Transverse colon (tissue), 4 donors: ENCODE results near the gene C16orf95. TPM values are rescaled to one million over a fixed set of nuclear protein-coding genes. Genes with fewer than 3 reads are reported as not detected.

Experiments used
- DNase-seq: peaks from one replicate; pipeline ENCODE4 v3.0.0-alpha.2; 2019
- H3K27ac ChIP-seq, 4 donors: fragments of 200-600 bp; sonication (generic); 2 replicates each; pipeline ENCODE4 v1.5.1; 2016 to 2018; ENCODE audit warnings: inconsistent platforms in 4 of 4
- H3K27me3 ChIP-seq: fragments of 200-600 bp; sonication (generic); 2 replicates; pipeline ENCODE4 v1.5.1; 2017; ENCODE audit warnings: inconsistent platforms
- H3K36me3 ChIP-seq, 4 donors: fragments of 200-600 bp; sonication (generic); 2 replicates each; pipeline ENCODE4 v1.5.1; 2017 to 2019; ENCODE audit warnings: inconsistent platforms in 4 of 4
- H3K4me1 ChIP-seq, 4 donors: fragments of 200-600 bp; sonication (generic); 2 replicates each; pipeline ENCODE4 v1.5.1; 2017 to 2020; ENCODE audit warnings: inconsistent platforms in 4 of 4
- H3K4me3 ChIP-seq, 4 donors: fragments of 200-600 bp; sonication (generic); 1 replicate in 1 of 4; 2 replicates in 3 of 4; pipeline versions ENCODE4 v1.5.1 to v1.6.1; 2017 to 2019; ENCODE audit warnings: inconsistent platforms in 4 of 4
- H3K9me3 ChIP-seq, 2 donors: fragments of 200-600 bp; sonication (generic); 2 replicates each; pipeline ENCODE4 v1.5.1; 2017 to 2019; ENCODE audit warnings: inconsistent platforms in 2 of 2
- EP300 ChIP-seq: sonication (generic); formaldehyde crosslinking; IDR thresholded peaks from one replicate; pipeline ENCODE4 v1.6.1; 2017; ENCODE audit warnings: antibody characterized with exemption, low read depth
- POLR2A ChIP-seq: fragments of 450-650 bp; IDR thresholded peaks from one replicate; pipeline ENCODE4 v1.6.1; 2016; ENCODE audit warnings: antibody characterized with exemption, mild to moderate bottlenecking, moderate library complexity
- POLR2AphosphoS5 ChIP-seq, 3 donors: sonication (generic); formaldehyde crosslinking; IDR thresholded peaks; one replicate each; pipeline ENCODE4 v1.6.1; 2016; ENCODE audit warnings: antibody characterized with exemption in 3 of 3
- WGBS, 2 donors: methylation state at CpG; one replicate each; pipeline ENCODE4 v1.1.5; 2018; ENCODE audit warnings: low coverage in 1 of 2; 5-methylcytosine and 5-hydroxymethylcytosine counted together
- in situ Hi-C, 4 donors: fragments of 200-750 bp; cut with MboI; loops; one replicate each; pipeline versions ENCODE4 v1.15.0 to v1.15.1; 2017; ENCODE audit warnings: low sequenced_read_pairs in 3 of 4, low pct_ligation_motif_present in 1 of 4, low pct_unique_long_range_greater_than_20kb in 1 of 4
- intact Hi-C: fragments of 100-400 bp; cut with DNase I; formaldehyde crosslinking; loops from one replicate; pipeline ENCODE4 v1.15.1; 2023; ENCODE audit warnings: low total_unique reads
- total RNA-seq, 4 donors: library from RNA; depleted of rRNA; stranded (reverse); fragments of >200 nt; gene quantifications; one replicate each; pipeline ENCODE4 v1.1.0, GENCODE V29; 2016
- TF ChIP-seq, protein P1 (sequence below), 5 experiments: fragments of 200-600 bp in 3 of 5; fragments of 450-650 bp in 2 of 5; sonication (generic) in 3 of 5; IDR thresholded peaks; 1 replicate in 2 of 5; 2 replicates in 3 of 5; pipeline ENCODE4 v1.5.1; 2016 to 2017; ENCODE audit warnings: antibody characterized with exemption in 5 of 5, inconsistent platforms in 3 of 5, mild to moderate bottlenecking in 2 of 5, moderate library complexity in 1 of 5

Gene C16orf95
- total RNA-seq, 4 donors from 2014 or later, result 1.1 to 2.3 TPM; not detected in 2

DNA sequence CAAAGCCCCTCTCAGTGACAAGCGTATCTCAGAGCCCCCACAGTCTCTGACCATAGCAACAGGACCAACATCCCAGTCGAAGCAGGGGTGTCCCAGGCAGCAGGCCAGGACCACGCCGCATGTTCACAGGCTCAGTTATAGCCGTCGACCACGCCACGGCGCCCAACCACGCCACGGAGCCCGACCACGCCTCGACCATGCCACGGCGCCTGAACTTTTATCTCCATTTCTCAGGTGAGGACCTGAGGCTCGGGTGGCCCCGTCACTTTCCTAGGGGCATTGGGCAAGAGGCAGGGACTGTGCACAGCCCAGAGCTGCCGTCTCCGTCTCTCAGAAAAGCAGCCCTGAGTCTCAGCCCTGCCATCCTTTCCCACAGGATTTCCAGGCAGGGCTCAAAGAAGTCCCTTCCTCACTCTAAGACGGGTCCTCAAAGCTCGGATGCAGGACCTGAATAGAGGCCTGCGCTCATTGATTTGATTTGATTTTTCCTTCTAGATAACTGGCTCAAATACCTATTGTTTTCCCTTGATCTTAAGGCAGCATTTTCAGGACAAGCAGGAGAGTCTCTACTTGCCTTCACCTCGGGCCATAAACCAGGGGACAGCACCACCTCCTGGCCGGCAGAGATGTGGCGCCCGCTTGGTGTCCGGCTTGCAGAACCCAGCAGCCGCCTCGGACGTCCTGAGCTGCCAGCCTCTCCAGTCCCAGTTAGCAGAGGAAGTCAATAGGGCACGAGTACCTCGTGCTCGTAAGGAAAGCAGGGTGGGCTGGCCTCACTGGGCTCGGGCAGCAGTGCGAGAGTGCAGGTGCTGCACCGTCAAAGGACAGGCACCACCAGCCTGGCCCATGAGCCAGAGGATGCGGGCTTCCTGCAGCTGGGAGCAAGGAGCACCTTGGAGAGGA is 38.8 kb downstream of the C16orf95 start:
- Histone ChIP-seq H3K4me3 (no peak overlapping the region), H3K27me3 (peaks cover 10% of the 10 kb centered on the region), H3K27ac (no peak overlapping the region), H3K4me1 (peaks cover 0 to 14% (median 7%) of the 10 kb centered on the region in 4 donors), H3K9me3 (no peaks in the 10 kb centered on the region), H3K36me3 (no peaks in the 10 kb centered on the region)
- peak; percentile 75 for DNase-seq
- intact Hi-C loops, result loop anchor here (2.0 to 5.0 kb wide), 2 partner anchors 76 to 716 kb away; no protein-coding TSS in a partner anchor
- no peak for TF ChIP-seq POLR2AphosphoS5 (IDR thresholded peaks at IDR 0.05)
- TF ChIP-seq, protein P1, sequence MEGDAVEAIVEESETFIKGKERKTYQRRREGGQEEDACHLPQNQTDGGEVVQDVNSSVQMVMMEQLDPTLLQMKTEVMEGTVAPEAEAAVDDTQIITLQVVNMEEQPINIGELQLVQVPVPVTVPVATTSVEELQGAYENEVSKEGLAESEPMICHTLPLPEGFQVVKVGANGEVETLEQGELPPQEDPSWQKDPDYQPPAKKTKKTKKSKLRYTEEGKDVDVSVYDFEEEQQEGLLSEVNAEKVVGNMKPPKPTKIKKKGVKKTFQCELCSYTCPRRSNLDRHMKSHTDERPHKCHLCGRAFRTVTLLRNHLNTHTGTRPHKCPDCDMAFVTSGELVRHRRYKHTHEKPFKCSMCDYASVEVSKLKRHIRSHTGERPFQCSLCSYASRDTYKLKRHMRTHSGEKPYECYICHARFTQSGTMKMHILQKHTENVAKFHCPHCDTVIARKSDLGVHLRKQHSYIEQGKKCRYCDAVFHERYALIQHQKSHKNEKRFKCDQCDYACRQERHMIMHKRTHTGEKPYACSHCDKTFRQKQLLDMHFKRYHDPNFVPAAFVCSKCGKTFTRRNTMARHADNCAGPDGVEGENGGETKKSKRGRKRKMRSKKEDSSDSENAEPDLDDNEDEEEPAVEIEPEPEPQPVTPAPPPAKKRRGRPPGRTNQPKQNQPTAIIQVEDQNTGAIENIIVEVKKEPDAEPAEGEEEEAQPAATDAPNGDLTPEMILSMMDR (IDR thresholded peaks at IDR 0.05), result peak; percentile 80 to 87 (median 82)
- in situ Hi-C loops, result loop anchor here (10.0 to 25.0 kb wide), 5 partner anchors 91 to 716 kb away; partner anchors contain the start of genes FOXC2 (in 3 of the 4) and MTHFSD (in 1 of the 4)
- 55% methylated on average over 31 of the region's 38 CpGs; no CpG with 5 or more reads in 1 of the 2 donors for WGBS, 2 donors

DNA sequence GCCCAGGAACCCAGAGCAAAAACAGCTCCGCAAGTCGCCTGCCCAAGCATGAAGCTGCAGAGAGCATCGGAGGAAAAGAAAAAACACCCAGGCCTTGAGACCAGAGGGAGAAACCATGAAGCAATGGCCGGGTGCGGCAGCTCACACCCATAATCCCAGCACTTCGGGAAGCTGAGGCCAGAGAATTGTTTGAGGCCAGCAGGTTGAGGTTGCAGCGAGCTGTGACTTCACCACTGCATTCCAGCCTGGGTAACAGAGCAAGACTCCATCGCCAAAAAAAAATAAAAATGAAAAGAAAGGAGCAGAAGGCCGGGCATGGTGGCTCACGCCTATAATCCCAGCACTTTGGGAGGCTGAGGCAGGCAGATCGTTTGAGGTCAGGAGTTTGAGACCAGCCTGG is 40.3 kb downstream of the C16orf95 start:
- Histone ChIP-seq H3K4me1 (peaks cover 0 to 14% (median 7%) of the 10 kb centered on the region in 4 donors), H3K27me3 (peaks cover 10% of the 10 kb centered on the region), H3K9me3 (no peaks in the 10 kb centered on the region), H3K4me3 (no peak overlapping the region), H3K36me3 (no peaks in the 10 kb centered on the region), H3K27ac (no peak overlapping the region)
- WGBS, 2 donors, result 83 to 87% methylated on average over 7 to 11 of the region's 11 CpGs
- in situ Hi-C loops, result loop anchor here (10.0 to 25.0 kb wide), 5 partner anchors 90 to 715 kb away; partner anchors contain the start of genes FOXC2 (in 3 of the 4) and MTHFSD (in 1 of the 4)
- no peak for DNase-seq
- intact Hi-C loops, result loop anchor here (5.0 kb wide), 1 partner anchor 715 kb away; no protein-coding TSS in a partner anchor
- TF ChIP-seq, protein P1 (IDR thresholded peaks at IDR 0.05), result no peak
- no peak for TF ChIP-seq POLR2A
- no peak for TF ChIP-seq POLR2AphosphoS5 (IDR thresholded peaks at IDR 0.05)
- TF ChIP-seq EP300, result no peak

DNA sequence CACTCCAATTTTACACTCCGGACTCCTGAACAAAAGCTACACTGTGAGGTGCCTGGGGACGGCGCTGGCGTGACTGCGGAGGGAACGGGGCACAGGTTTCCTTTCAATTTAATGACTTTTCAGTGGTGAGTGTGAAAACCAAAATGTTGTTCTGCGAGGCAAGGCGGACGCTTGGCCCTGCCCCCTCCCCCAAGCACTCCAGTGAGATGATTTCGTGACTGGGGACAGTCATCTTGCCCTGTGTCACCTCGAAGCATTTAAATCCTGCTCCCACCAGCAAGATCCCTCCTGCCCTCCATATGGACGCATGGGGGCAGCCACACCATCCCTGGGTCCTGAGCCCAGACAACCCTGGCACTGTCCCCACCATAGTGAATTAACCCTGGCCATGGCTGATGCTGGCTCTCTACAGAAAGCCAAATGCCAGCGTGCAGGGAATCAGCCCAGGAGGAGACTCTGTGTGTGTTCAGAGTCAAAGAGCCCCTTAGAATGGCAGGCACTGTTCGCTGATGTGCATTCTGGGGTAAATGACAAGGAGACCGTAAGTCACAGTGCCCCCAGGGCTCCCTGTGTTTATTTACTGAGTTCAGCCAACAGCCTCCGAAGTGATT is 41.0 kb downstream of the C16orf95 start:
- in situ Hi-C loops (loop anchor here (10.0 to 25.0 kb wide), 5 partner anchors 89 to 714 kb away; partner anchors contain the start of genes FOXC2 (in 3 of the 4) and MTHFSD (in 1 of the 4)), intact Hi-C loops (loop anchor here (5.0 kb wide), 1 partner anchor 714 kb away; no protein-coding TSS in a partner anchor)
- no peaks in the 10 kb centered on the region for H3K9me3 ChIP-seq
- WGBS, 2 donors, result 80 to 86% methylated on average over 8 to 16 of the region's 16 CpGs
- H3K4me1 ChIP-seq, result peaks cover 0 to 14% (median 7%) of the 10 kb centered on the region in 4 donors
- peaks cover 10% of the 10 kb centered on the region for H3K27me3 ChIP-seq
- H3K4me3 ChIP-seq, result no peak overlapping the region
- H3K36me3 ChIP-seq, result no peaks in the 10 kb centered on the region
- DNase-seq, result no peak
- no peak overlapping the region for H3K27ac ChIP-seq
- TF ChIP-seq POLR2AphosphoS5 (IDR thresholded peaks at IDR 0.05) (no peak), EP300 (no peak), POLR2A (no peak)
- TF ChIP-seq, protein P1 (IDR thresholded peaks at IDR 0.05), result no peak

DNA sequence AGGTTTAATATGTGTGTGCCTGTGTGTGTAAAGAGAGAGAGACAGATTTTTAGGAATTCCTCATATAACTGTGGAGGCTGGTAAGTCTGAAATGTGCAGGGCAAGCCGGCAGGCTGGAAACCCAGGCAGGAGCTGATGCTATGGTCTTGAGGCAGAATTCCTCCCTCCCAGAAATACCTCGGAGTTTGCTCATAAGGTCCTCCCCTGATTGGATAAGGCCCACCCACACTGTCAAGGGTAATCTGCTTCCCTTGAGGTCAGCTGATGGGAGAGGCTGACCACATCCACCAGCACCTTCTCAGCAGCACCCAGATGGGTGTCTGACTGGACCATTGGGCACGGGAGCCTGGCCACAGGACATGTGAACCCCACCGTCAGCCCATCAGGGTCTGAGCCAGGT is 42.4 kb downstream of the C16orf95 start:
- H3K4me1 ChIP-seq, result peaks cover 0 to 14% (median 7%) of the 10 kb centered on the region in 4 donors

More for the DNA sequence above, 42.4 kb downstream of the C16orf95 start:
- in situ Hi-C loops (loop anchor here (10.0 to 25.0 kb wide), 5 partner anchors 87 to 712 kb away; partner anchors contain the start of genes FOXC2 (in 3 of the 4) and MTHFSD (in 1 of the 4)), intact Hi-C loops (loop anchor here (5.0 kb wide), 1 partner anchor 712 kb away; no protein-coding TSS in a partner anchor)
- H3K36me3 ChIP-seq, result no peaks in the 10 kb centered on the region
- DNase-seq, result no peak
- H3K27ac ChIP-seq, result no peak overlapping the region
- H3K27me3 ChIP-seq, result peaks cover 10% of the 10 kb centered on the region
- no peaks in the 10 kb centered on the region for H3K9me3 ChIP-seq
- TF ChIP-seq, protein P1 (IDR thresholded peaks at IDR 0.05), result no peak
- TF ChIP-seq POLR2AphosphoS5 (IDR thresholded peaks at IDR 0.05), result no peak
- 84% methylated on average over 4 of the region's 4 CpGs; no CpG with 5 or more reads in 1 of the 2 donors for WGBS, 2 donors
- no peak overlapping the region for H3K4me3 ChIP-seq
